Measurements from ENCODE around the gene UIMC1. TPM values are rescaled to one million over a fixed set of nuclear protein-coding genes. Genes with fewer than 3 reads are reported as not detected.
"Not testable (repeated sequence)": the region's sequence is repeated elsewhere in the genome, so short reads cannot be mapped to it uniquely, and the experiment has no call there.

UIMC1 gene
- polyA plus RNA-seq, 1 of the 3 experiments (the other 2 are of a cell fraction): 19.9 TPM

DNA sequence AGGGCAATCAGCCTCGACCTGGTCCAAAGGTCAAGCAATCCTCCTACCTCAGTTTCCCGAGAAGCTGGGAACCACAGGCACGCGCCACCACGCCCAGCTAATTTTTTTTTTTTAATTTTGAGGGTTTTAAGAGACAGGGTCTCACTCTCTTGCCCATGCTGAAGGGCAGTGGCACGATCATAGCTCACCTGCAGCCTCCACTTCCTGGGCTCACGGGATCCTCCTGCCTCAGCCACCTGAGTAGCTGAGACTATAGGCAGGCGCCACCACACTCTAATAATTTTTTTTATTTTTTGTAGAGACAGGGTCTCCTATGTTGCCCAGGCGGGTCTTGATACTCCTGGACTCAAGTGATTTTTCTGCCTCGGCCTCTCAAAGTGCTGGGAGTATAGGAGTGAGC lies 1.6 kb downstream of the UIMC1 start (continued):
- TF ChIP-seq EZH2phosphoT487 (IDR thresholded peaks at IDR 0.05; ENCODE audit: borderline replicate concordance, low read depth): no peak
- TF ChIP-seq YY1 (IDR thresholded peaks at IDR 0.05; ENCODE audit: low read depth): no peak
- TF ChIP-seq, protein P1, sequence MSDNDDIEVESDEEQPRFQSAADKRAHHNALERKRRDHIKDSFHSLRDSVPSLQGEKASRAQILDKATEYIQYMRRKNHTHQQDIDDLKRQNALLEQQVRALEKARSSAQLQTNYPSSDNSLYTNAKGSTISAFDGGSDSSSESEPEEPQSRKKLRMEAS (IDR thresholded peaks at IDR 0.05; ENCODE audit: low read depth): no peak

DNA sequence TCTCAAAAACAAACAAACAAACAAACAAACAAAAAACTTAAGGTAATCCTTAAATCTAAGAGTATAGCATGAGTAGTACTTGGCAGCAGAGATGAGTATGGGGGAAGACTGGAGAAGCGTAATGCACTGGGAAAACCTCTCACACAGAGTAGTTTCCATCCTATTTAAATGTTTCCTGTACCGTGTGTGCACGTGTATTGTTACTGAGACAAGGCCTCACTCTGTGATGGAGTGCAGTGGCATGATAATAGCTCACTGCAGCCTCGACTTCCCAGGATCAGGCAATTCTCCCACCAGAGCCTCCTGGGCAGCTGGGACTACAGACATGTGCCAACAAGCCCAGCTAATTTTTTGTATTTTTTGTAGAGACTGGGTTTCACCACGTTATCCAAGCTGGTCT lies 2.9 kb downstream of the UIMC1 start:
- peaks cover 8% of the 10 kb centered on the region in 2 experiments; a peak in 3 of 4 replicates for H3K4me1 ChIP-seq (ENCODE audit: control insufficient read depth in 1 of 2, insufficient read depth in 2 of 2, low read depth in 1 of 2, low read length in 1 of 2)
- H3K9me2 ChIP-seq: no peaks in the 10 kb centered on the region
- no peaks in the 10 kb centered on the region for H3K9me3 ChIP-seq
- CTCF ChIA-PET: interaction anchor here (1.0 to 5.2 kb wide), 4 partner anchors 11 to 343 kb away, joined by 3 to 21 read pairs (median 4); no protein-coding TSS in a partner anchor
- WGBS (ENCODE audit: low lambda C conversion rate): 89% methylated on average over 4 of the region's 5 CpGs
- no peak overlapping the region for H3K4me3 ChIP-seq (ENCODE audit: low read depth in 2 of 2, low read length in 1 of 2)
- no peak overlapping the region for H3K27ac ChIP-seq (ENCODE audit: low read depth in 2 of 2, low read length in 1 of 2)
- H3K27me3 ChIP-seq (ENCODE audit: insufficient read depth): no peaks in the 10 kb centered on the region
- no peak overlapping the region for H2AFZ ChIP-seq (ENCODE audit: low read depth)
- H3F3A ChIP-seq (replicated peaks; ENCODE audit: insufficient read depth): no peaks in the 10 kb centered on the region
- DNase-seq: no peak
- POLR2A ChIA-PET: interaction anchor here (0.8 kb wide), 1 partner anchor 19 kb away, joined by 3 read pairs; no protein-coding TSS in a partner anchor
- peaks cover 78% of the 10 kb centered on the region for H3K79me2 ChIP-seq (ENCODE audit: insufficient read depth)
- no peak for TF ChIP-seq FOXM1 (IDR thresholded peaks at IDR 0.05; ENCODE audit: low read depth)
- TF ChIP-seq, protein P2, sequence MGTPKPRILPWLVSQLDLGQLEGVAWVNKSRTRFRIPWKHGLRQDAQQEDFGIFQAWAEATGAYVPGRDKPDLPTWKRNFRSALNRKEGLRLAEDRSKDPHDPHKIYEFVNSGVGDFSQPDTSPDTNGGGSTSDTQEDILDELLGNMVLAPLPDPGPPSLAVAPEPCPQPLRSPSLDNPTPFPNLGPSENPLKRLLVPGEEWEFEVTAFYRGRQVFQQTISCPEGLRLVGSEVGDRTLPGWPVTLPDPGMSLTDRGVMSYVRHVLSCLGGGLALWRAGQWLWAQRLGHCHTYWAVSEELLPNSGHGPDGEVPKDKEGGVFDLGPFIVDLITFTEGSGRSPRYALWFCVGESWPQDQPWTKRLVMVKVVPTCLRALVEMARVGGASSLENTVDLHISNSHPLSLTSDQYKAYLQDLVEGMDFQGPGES (IDR thresholded peaks at IDR 0.05; ENCODE audit: low read depth, low read length): no peak
- TF ChIP-seq TEAD4 (IDR thresholded peaks at IDR 0.05; ENCODE audit: borderline replicate concordance, insufficient read depth): no peak
- TF ChIP-seq RXRA (IDR thresholded peaks at IDR 0.05; ENCODE audit: borderline replicate concordance, low read depth): no peak
- no peak for TF ChIP-seq SIN3A (IDR thresholded peaks at IDR 0.05; ENCODE audit: borderline replicate concordance, low read depth, low read length)
- no peak for TF ChIP-seq NRF1 (IDR thresholded peaks at IDR 0.05; ENCODE audit: low read depth, low read length)
- TF ChIP-seq, protein P3, sequence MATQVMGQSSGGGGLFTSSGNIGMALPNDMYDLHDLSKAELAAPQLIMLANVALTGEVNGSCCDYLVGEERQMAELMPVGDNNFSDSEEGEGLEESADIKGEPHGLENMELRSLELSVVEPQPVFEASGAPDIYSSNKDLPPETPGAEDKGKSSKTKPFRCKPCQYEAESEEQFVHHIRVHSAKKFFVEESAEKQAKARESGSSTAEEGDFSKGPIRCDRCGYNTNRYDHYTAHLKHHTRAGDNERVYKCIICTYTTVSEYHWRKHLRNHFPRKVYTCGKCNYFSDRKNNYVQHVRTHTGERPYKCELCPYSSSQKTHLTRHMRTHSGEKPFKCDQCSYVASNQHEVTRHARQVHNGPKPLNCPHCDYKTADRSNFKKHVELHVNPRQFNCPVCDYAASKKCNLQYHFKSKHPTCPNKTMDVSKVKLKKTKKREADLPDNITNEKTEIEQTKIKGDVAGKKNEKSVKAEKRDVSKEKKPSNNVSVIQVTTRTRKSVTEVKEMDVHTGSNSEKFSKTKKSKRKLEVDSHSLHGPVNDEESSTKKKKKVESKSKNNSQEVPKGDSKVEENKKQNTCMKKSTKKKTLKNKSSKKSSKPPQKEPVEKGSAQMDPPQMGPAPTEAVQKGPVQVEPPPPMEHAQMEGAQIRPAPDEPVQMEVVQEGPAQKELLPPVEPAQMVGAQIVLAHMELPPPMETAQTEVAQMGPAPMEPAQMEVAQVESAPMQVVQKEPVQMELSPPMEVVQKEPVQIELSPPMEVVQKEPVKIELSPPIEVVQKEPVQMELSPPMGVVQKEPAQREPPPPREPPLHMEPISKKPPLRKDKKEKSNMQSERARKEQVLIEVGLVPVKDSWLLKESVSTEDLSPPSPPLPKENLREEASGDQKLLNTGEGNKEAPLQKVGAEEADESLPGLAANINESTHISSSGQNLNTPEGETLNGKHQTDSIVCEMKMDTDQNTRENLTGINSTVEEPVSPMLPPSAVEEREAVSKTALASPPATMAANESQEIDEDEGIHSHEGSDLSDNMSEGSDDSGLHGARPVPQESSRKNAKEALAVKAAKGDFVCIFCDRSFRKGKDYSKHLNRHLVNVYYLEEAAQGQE (IDR thresholded peaks at IDR 0.05; ENCODE audit: low read depth, low read length): no peak
- no peak for TF ChIP-seq NFIC (IDR thresholded peaks at IDR 0.05; ENCODE audit: borderline replicate concordance)
- TF ChIP-seq EP300 (IDR thresholded peaks at IDR 0.05; ENCODE audit: borderline replicate concordance in 1 of 2, low read depth in 1 of 2, low read length in 1 of 2): no peak
- TF ChIP-seq GATA2 (CRISPR knock-in tag; IDR thresholded peaks at IDR 0.05): no peak
- no peak for TF ChIP-seq RFX5 (IDR thresholded peaks at IDR 0.05; ENCODE audit: low read length)
- TF ChIP-seq, protein P4, sequence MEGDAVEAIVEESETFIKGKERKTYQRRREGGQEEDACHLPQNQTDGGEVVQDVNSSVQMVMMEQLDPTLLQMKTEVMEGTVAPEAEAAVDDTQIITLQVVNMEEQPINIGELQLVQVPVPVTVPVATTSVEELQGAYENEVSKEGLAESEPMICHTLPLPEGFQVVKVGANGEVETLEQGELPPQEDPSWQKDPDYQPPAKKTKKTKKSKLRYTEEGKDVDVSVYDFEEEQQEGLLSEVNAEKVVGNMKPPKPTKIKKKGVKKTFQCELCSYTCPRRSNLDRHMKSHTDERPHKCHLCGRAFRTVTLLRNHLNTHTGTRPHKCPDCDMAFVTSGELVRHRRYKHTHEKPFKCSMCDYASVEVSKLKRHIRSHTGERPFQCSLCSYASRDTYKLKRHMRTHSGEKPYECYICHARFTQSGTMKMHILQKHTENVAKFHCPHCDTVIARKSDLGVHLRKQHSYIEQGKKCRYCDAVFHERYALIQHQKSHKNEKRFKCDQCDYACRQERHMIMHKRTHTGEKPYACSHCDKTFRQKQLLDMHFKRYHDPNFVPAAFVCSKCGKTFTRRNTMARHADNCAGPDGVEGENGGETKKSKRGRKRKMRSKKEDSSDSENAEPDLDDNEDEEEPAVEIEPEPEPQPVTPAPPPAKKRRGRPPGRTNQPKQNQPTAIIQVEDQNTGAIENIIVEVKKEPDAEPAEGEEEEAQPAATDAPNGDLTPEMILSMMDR (IDR thresholded peaks at IDR 0.05): no peak
- TF ChIP-seq, protein P5, sequence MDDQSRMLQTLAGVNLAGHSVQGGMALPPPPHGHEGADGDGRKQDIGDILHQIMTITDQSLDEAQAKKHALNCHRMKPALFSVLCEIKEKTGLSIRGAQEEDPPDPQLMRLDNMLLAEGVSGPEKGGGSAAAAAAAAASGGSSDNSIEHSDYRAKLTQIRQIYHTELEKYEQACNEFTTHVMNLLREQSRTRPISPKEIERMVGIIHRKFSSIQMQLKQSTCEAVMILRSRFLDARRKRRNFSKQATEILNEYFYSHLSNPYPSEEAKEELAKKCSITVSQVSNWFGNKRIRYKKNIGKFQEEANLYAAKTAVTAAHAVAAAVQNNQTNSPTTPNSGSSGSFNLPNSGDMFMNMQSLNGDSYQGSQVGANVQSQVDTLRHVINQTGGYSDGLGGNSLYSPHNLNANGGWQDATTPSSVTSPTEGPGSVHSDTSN (IDR thresholded peaks at IDR 0.05): no peak
- TF ChIP-seq FOXJ3 (CRISPR knock-in tag; IDR thresholded peaks at IDR 0.05): no peak
- TF ChIP-seq ELF1 (IDR thresholded peaks at IDR 0.05): no peak
- H3K36me3 ChIP-seq (replicated peaks in 1 of 2; ENCODE audit: control insufficient read depth in 1 of 2, insufficient read depth in 2 of 2, low read length in 1 of 2): peaks cover 0 to 10% of the 10 kb centered on the region in 2 experiments
- H3K4me2 ChIP-seq: no peak overlapping the region
- H4K20me1 ChIP-seq (ENCODE audit: insufficient read depth): peaks cover 64% of the 10 kb centered on the region
- H3K9ac ChIP-seq: no peak overlapping the region

DNA sequence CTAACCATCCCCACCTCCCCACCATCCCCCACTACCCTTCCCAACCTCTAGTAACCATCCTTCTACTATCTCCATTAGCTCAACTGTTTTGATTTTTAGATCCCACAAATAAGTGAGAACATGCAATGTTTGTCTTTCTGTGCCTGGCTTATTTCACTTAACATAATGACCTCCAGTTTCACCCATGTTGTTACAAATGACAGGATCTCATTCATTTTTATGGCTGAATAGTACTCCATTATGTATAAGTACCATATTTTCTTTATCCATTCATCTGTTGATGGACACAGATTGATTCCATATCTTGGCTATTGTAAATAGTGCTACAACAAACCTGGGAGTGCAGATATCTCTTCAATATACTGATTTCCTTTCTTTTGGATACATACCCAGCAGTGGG lies 7.1 kb downstream of the UIMC1 start:
- POLR2A ChIA-PET: interaction anchor here (0.9 kb wide), 1 partner anchor 14 kb away, joined by 3 read pairs; no protein-coding TSS in a partner anchor
- H3K9me3 ChIP-seq; H3K4me2 ChIP-seq; H3K9ac ChIP-seq; H3K9me2 ChIP-seq; CTCF ChIA-PET; DNase-seq; H3K27me3 ChIP-seq (ENCODE audit: insufficient read depth); H2AFZ ChIP-seq (ENCODE audit: low read depth); H3K4me1 ChIP-seq (ENCODE audit: control insufficient read depth in 1 of 2, insufficient read depth in 2 of 2, low read depth in 1 of 2, low read length in 1 of 2); H3K4me3 ChIP-seq (ENCODE audit: low read depth in 2 of 2, low read length in 1 of 2); H3K27ac ChIP-seq (ENCODE audit: low read depth in 2 of 2, low read length in 1 of 2): not testable (repeated sequence)
- H3K36me3 ChIP-seq (replicated peaks in 1 of 2; ENCODE audit: control insufficient read depth in 1 of 2, insufficient read depth in 2 of 2, low read length in 1 of 2): peaks cover 0 to 10% of the 10 kb centered on the region in 2 experiments
- peaks cover 100% of the 10 kb centered on the region for H3K79me2 ChIP-seq (ENCODE audit: insufficient read depth)
- H4K20me1 ChIP-seq (ENCODE audit: insufficient read depth): peaks cover 92% of the 10 kb centered on the region
- peaks cover 17% of the 10 kb centered on the region for H3F3A ChIP-seq (replicated peaks; ENCODE audit: insufficient read depth)
